ENCODE results near the gene B3GLCT.

The B3GLCT gene

DNA sequence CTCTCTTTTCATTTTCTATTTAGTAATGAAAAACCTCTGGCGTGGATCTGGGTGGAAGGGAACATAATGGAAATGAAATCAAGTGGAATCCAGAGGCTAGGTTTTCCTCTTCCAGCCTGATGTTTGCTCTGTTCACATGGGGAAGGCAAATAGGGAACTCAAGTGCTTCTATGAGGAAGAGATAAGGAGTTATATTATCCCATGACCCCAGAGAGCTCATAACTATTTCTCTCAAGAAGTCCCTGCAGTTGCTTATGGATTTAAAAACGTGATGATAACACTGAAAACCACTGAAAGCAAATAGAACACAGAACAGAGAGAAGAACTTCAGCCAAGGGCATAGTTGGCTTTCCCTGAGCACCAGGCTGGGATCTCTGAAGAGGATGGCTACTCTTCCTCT, 157.8 kb downstream of the B3GLCT start:
- no peak for DNase-seq

DNA sequence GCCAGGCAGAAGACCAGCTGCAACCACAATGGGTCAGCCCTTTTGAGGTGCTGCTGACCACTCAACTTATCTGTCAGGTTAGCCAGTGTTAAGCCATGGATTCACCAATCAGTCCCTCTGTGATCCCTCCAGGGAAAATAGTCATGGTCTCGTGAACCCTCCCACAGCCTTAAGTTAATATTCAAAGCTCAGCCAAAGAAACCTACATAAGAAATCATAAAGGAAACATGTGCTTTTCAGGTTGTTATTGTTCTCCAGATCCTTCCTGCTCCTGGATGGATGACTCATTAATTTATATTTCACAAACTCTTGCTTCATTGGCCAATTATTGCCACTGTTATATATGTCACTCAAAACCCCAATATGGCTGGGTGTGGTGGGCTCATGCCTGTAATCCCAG, 161.9 kb downstream of the B3GLCT start:
- DNase-seq = no peak

DNA sequence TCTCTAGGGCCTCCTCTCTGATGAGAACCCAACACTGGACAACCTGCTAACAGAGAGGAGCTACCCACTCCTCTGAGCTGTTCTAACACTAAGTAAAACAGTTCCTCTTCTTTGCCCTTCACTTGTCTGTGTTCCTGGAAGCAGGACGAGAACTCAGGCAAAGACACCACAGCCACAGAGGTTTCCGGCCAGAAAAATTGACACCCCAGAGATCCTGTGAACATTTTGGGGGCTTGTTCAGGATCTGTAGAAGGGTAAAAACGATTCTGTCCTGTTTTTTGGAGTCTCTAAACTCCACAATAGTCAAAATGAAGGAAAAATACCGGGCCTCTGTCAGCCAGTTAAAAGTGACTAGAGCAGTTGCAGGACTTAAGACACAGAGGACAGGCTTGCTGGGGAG, 165.9 kb downstream of the B3GLCT start:
- no peak for DNase-seq

DNA sequence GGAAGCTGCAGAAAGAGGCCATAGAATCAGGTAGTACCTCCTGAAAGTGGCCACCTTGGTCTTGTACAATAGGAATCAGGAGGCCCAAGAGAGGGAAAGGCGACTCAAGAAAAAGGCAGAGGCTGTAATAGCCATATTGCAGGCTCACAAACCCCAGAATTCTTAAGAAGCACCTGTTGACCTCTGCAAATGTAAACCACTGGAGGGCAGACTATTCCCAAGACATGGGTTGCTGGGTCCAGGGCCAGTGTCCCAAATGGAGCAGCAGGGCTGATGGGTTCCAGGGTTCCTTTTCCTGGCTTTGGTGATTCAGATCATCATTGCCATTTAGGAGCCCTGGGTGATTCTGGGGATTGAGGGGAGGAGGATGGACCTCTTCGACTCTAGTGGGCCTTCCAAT, 167.6 kb downstream of the B3GLCT start:
- no peak for DNase-seq

DNA sequence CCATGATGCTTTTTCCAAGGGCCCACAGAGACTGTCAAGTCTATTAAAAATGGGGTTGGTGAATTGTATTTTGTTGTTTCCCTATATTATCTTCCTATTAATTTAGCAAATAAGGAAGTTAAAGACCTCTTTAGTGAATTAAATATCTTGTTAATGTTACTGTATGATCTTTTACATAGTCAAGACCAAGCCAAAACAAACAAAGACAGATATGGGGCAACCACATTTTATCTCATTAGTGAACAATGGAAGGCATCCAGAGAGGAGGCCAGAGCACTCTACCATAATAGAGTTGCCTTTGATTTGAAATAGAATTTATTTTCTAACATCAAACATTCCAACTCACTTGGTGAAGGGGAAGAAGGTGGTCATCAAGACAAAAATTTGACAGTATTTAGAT, 169.4 kb downstream of the B3GLCT start:
- DNase-seq = no peak

DNA sequence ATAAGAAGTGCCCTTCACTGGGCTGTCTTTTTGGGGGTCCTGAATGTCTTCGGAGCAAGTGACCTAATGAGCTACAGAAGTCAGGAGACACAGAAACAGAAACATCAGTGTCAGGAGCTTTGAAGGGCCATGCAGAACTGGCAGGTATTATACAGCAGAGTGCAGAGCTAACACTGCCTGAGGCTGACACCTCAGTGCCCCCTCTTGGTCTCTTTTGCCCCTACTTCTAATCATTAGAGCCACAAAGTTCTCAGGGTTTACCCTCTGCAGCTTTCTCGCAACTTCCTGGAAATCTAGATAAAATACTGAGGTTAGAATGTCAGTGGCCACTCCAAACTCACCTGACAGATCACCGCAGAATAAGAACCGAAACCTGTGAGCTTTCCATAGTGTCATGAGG, 172.7 kb downstream of the B3GLCT start:
- DNase-seq = peak; percentile 5

DNA sequence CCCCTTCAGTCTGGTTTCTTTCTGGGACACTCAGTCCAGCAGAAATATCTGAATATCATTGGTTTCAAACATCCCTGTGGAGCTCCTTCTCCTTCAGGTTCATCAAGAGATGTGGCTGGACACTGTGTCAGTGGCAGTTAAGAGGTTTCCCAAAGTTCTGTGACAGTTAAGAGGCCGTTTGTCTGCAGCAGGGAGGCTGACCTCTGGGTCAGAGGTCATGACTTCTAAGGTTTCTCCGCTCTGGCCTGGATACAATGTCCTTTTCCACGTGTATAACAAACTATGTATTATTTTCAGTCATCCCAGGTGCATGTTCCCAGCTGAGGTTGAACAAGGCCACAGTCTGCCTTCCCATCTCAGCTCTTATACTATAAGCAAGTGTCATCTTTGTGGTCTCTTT, 174.9 kb downstream of the B3GLCT start:
- no peak for DNase-seq

DNA sequence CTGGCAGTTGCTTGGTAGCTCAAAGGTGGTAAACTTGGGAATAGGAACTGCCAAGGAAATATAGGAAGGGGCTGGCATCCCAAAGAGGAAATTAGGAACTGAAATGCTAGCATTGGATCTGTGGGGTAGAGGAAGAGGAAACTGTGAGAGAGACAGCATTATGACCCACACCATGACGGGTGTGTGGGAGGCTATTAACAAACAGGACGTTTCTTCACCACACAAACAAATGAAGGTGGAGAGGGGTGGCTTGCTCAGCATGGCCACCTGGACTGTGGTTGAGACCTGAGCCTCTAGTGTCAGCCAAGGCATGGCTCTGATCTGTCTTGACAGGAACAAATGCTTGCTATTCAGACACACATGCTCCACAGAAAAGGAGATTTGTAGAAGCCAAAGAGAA, 178.2 kb downstream of the B3GLCT start:
- DNase-seq = no peak

DNA sequence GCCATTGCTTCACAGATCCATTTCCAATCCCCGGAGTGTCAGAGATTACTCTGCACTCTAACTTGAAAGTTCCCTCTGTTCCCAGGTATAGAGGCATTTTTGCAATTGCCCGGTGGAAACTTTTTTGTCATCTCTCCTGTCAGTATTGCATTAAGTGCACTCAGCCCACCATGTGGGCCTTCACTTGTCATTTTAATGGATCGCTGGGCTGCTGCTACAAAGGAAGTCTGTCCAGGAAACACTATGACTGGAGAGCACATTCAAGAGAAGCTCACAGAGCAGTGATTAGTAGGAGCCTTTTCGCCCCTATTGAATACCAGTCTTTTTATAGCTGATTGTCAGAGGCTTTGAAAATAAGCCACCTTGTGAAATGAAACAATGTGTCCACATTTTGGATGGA, 180.9 kb downstream of the B3GLCT start:
- no peak for DNase-seq

Measured in hematopoietic multipotent progenitor cell treated with erythropoietin and hydrocortisone succinate and interleukin-3 and kit ligand, for 6 days (in vitro differentiated cells).